WTC11 (cell line): Measurements from ENCODE around the gene CLHC1.

Experiments
- CTCF ChIP-seq: fragments of 200-600 bp; IDR thresholded peaks from 2 replicates; pipeline ENCODE4 v1.8.0; 2022; ENCODE audit warnings: antibody characterized with exemption
- E2F1 ChIP-seq: sonication (generic); formaldehyde crosslinking; IDR thresholded peaks from 2 replicates; pipeline ENCODE4 v1.8.0; 2022; ENCODE audit warnings: mild to moderate bottlenecking, missing genetic modification reagents

GRCh38 chr2:55139305-55139704, 92.8 kb downstream of the CLHC1 start:
- no peak for TF ChIP-seq CTCF
- no peak for TF ChIP-seq E2F1
